ENCODE results near the gene GSK3B. TPM values are rescaled to one million over a fixed set of nuclear protein-coding genes. Genes with fewer than 3 reads are reported as not detected.

Gene GSK3B
- polyA plus RNA-seq, 1 donor (not counting 4 experiments of a cell fraction or from before 2014, with no cell fraction given), result 73.3 TPM

DNA sequence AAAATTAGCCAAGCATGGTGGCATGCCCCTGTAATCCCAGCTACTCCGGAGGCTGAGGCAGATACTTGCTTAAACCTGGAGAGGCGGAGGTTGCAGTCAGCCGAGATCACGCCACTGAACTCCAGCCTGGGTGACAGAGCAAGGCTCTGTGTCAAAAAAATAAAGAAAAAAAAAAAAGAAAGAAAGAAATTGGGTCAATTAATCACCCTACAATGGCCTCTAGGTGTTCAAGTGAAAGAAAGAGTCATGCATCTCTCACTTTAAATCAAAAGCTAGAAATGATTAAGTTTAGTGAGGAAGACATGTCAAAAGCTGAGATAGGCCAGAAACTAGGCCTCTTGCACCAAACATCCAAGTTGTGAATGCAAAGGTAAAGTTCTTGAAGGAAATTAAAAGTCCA lies 44.9 kb upstream of the GSK3B start:
- DNase-seq (ENCODE audit: low read depth, low spot score) (no peak), FAIRE-seq (no peak)
- Histone ChIP-seq H3K9me3 (ENCODE audit: control insufficient read depth, low read depth, low read length) (no peaks in the 10 kb centered on the region), H3K4me2 (ENCODE audit: control insufficient read depth, extremely low read depth, insufficient read depth, low read depth, low read length) (no peak overlapping the region), H3K79me2 (ENCODE audit: control insufficient read depth, insufficient read depth, low read length) (no peaks in the 10 kb centered on the region), H4K20me1 (ENCODE audit: control insufficient read depth, extremely low read depth, insufficient read depth, low read length) (no peaks in the 10 kb centered on the region), H3K4me1 (ENCODE audit: control insufficient read depth, extremely low read depth, insufficient read depth, low read length) (peaks cover 6% of the 10 kb centered on the region), H2AFZ (ENCODE audit: control insufficient read depth, low read length) (no peak overlapping the region), H3K27ac (ENCODE audit: control insufficient read depth, insufficient read depth, low read length) (no peak overlapping the region), H3K9ac (ENCODE audit: control insufficient read depth, extremely low read depth, insufficient read depth, low read length) (no peak overlapping the region), H3K36me3 (ENCODE audit: control insufficient read depth in 2 of 2, extremely low read depth in 1 of 2, insufficient read depth in 2 of 2, low read length in 2 of 2) (no peaks in the 10 kb centered on the region), H3K27me3 (ENCODE audit: control insufficient read depth, extremely low read depth, insufficient read depth, low read length) (no peaks in the 10 kb centered on the region), H3K4me3 (ENCODE audit: control insufficient read depth in 2 of 3, extremely low read depth in 1 of 3, insufficient read depth in 2 of 3, low read depth in 1 of 3, low read length in 3 of 3) (no peak overlapping the region), H3K9me1 (ENCODE audit: control insufficient read depth, extremely low read depth, insufficient read depth, low read length) (no peaks in the 10 kb centered on the region)
- TF ChIP-seq, protein P1, sequence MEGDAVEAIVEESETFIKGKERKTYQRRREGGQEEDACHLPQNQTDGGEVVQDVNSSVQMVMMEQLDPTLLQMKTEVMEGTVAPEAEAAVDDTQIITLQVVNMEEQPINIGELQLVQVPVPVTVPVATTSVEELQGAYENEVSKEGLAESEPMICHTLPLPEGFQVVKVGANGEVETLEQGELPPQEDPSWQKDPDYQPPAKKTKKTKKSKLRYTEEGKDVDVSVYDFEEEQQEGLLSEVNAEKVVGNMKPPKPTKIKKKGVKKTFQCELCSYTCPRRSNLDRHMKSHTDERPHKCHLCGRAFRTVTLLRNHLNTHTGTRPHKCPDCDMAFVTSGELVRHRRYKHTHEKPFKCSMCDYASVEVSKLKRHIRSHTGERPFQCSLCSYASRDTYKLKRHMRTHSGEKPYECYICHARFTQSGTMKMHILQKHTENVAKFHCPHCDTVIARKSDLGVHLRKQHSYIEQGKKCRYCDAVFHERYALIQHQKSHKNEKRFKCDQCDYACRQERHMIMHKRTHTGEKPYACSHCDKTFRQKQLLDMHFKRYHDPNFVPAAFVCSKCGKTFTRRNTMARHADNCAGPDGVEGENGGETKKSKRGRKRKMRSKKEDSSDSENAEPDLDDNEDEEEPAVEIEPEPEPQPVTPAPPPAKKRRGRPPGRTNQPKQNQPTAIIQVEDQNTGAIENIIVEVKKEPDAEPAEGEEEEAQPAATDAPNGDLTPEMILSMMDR (optimal IDR thresholded peaks at IDR 0.05 in 1 of 3, IDR thresholded peaks at IDR 0.05 in 1 of 3, conservative IDR thresholded peaks at IDR 0.05 in 1 of 3; ENCODE audit: extremely low read depth in 1 of 3, insufficient read depth in 2 of 3, low read length in 3 of 3), result no peak
- no peak for TF ChIP-seq EZH2 (IDR thresholded peaks at IDR 0.05; ENCODE audit: low read length)
- dilution Hi-C loops (cut with MboI; ENCODE audit: extremely low pct_ligation_motif_present, low sequenced_read_pairs), result no loop called here

DNA sequence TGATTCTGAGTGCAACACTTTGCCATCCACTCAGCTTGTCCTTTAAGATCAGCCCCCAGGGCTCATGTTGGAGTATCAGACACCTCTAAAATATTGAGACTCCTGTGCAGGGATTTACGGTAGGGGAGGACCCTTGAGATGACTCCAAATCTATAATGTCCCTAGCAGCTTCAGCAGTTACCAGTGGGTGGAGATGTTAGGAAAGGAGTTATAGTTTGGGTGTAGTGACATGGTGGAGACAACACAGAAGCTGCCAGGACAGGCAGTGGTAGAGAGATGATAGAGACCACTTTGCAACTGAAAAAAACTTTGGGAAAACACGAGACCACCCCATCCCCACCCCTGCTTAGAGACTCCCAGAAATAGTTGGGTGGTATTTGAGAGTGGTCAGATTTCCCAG lies 43.3 kb upstream of the GSK3B start:
- Histone ChIP-seq H3K4me2 (ENCODE audit: control insufficient read depth, extremely low read depth, insufficient read depth, low read depth, low read length) (no peak overlapping the region), H2AFZ (ENCODE audit: control insufficient read depth, low read length) (peak overlapping the region; percentile 10), H3K4me3 (ENCODE audit: control insufficient read depth in 2 of 3, extremely low read depth in 1 of 3, insufficient read depth in 2 of 3, low read depth in 1 of 3, low read length in 3 of 3) (no peak overlapping the region), H3K4me1 (ENCODE audit: control insufficient read depth, extremely low read depth, insufficient read depth, low read length) (peaks cover 4% of the 10 kb centered on the region), H3K27ac (ENCODE audit: control insufficient read depth, insufficient read depth, low read length) (no peak overlapping the region), H3K9me3 (ENCODE audit: control insufficient read depth, low read depth, low read length) (no peaks in the 10 kb centered on the region), H3K27me3 (ENCODE audit: control insufficient read depth, extremely low read depth, insufficient read depth, low read length) (no peaks in the 10 kb centered on the region), H4K20me1 (ENCODE audit: control insufficient read depth, extremely low read depth, insufficient read depth, low read length) (no peaks in the 10 kb centered on the region), H3K9ac (ENCODE audit: control insufficient read depth, extremely low read depth, insufficient read depth, low read length) (no peak overlapping the region), H3K9me1 (ENCODE audit: control insufficient read depth, extremely low read depth, insufficient read depth, low read length) (no peaks in the 10 kb centered on the region), H3K36me3 (ENCODE audit: control insufficient read depth in 2 of 2, extremely low read depth in 1 of 2, insufficient read depth in 2 of 2, low read length in 2 of 2) (no peaks in the 10 kb centered on the region), H3K79me2 (ENCODE audit: control insufficient read depth, insufficient read depth, low read length) (no peaks in the 10 kb centered on the region)
- TF ChIP-seq, protein P1 (optimal IDR thresholded peaks at IDR 0.05 in 1 of 3, IDR thresholded peaks at IDR 0.05 in 1 of 3, conservative IDR thresholded peaks at IDR 0.05 in 1 of 3; ENCODE audit: extremely low read depth in 1 of 3, insufficient read depth in 2 of 3, low read length in 3 of 3), result peak in 1 of 3 experiments; percentile 2
- TF ChIP-seq EZH2 (IDR thresholded peaks at IDR 0.05; ENCODE audit: low read length), result no peak
- dilution Hi-C loops (cut with MboI; ENCODE audit: extremely low pct_ligation_motif_present, low sequenced_read_pairs), result no loop called here
- DNase-seq (ENCODE audit: low read depth, low spot score) (no peak), FAIRE-seq (no peak)
